SK-N-SH (cell line): ENCODE results near the gene CCL24. TPM values are rescaled to one million over a fixed set of nuclear protein-coding genes. Genes with fewer than 3 reads are reported as not detected.

ENCODE experiments used
- CTCF ChIA-PET: fragments of 300-600, 350-600 bp; formaldehyde crosslinking; extraction: SDS; loops from one replicate; lab custom pipeline; 2021; lab: Yijun Ruan, JAX
- POLR2A ChIA-PET: fragments of 350-600 bp; sonication (Branson Sonifier 250); formaldehyde crosslinking; extraction: SDS; loops from one replicate; lab custom pipeline; 2020; ENCODE audit warnings: antibody characterized with exemption, inconsistent platforms; lab: Yijun Ruan, JAX
- DNase-seq: peaks from one replicate; pipeline ENCODE4 v3.0.0; 2012
- H2AFZ ChIP-seq: fragments of 200-600 bp; sonication (generic); 2 replicates; pipeline ENCODE4 v1.8.1; 2016; ENCODE audit warnings: antibody characterized with exemption, mild to moderate bottlenecking, low read depth
- H3F3A ChIP-seq: fragments of 200-600 bp; sonication (generic); replicated peaks from 2 replicates; pipeline ENCODE3; 2016; ENCODE audit warnings: antibody characterized with exemption, mild to moderate bottlenecking; ENCODE audit not compliant: insufficient read depth
- H3K27ac ChIP-seq, 2 experiments: fragments of 200-500 bp in 1 of 2; fragments of 200-600 bp in 1 of 2; sonication (Bioruptor generic) in 1 of 2; sonication (generic), shearing (Covaris generic) in 1 of 2; 2 replicates each; pipeline versions ENCODE4 v1.5.1 to v1.6.1; 2014 to 2016; ENCODE audit warnings: low read depth in 2 of 2, inconsistent platforms in 1 of 2, low read length in 1 of 2, mild to moderate bottlenecking in 1 of 2, mixed read lengths in 1 of 2
- H3K27me3 ChIP-seq: fragments of 200-600 bp; sonication (generic), shearing (Covaris generic); 2 replicates; pipeline ENCODE4 v1.6.1; 2016; ENCODE audit warnings: mixed run types; ENCODE audit not compliant: insufficient read depth
- H3K36me3 ChIP-seq, 2 experiments: fragments of 200-500 bp in 1 of 2; fragments of 200-600 bp in 1 of 2; sonication (Bioruptor generic) in 1 of 2; sonication (generic) in 1 of 2; replicated peaks in 1 of 2; 2 replicates each; pipeline versions ENCODE3 to v1.5.1; 2014 to 2016; ENCODE audit warnings: low read length in 1 of 2, mild to moderate bottlenecking in 1 of 2; ENCODE audit not compliant: insufficient read depth in 2 of 2, control insufficient read depth in 1 of 2
- H3K4me1 ChIP-seq, 2 experiments: fragments of 200-500 bp in 1 of 2; fragments of 200-600 bp in 1 of 2; sonication (Bioruptor generic) in 1 of 2; sonication (generic), shearing (Covaris generic) in 1 of 2; 2 replicates each; pipeline versions ENCODE4 v1.5.1 to v1.6.1; 2014 to 2016; ENCODE audit warnings: low read depth in 1 of 2, low read length in 1 of 2, mixed run types in 1 of 2; ENCODE audit not compliant: insufficient read depth in 2 of 2, control insufficient read depth in 1 of 2
- H3K4me2 ChIP-seq: fragments of 200-600 bp; sonication (generic), shearing (Covaris generic); 2 replicates; pipeline ENCODE4 v1.6.1; 2017; ENCODE audit warnings: mixed run types
- H3K4me3 ChIP-seq, 2 experiments: fragments of 200-500 bp in 1 of 2; fragments of 200-600 bp in 1 of 2; sonication (Bioruptor generic) in 1 of 2; sonication (generic), shearing (Covaris generic) in 1 of 2; 2 replicates each; pipeline versions ENCODE4 v1.5.1 to v1.8.1; 2014 to 2016; ENCODE audit warnings: low read depth in 2 of 2, inconsistent platforms in 1 of 2, low read length in 1 of 2, mild to moderate bottlenecking in 1 of 2, mixed read lengths in 1 of 2, moderate library complexity in 1 of 2
- H3K79me2 ChIP-seq: fragments of 200-600 bp; sonication (generic); 2 replicates; pipeline ENCODE4 v1.8.1; 2017; ENCODE audit warnings: mild to moderate bottlenecking; ENCODE audit not compliant: insufficient read depth
- H3K9ac ChIP-seq: fragments of 200-600 bp; sonication (generic); 2 replicates; pipeline ENCODE4 v1.6.1; 2017; ENCODE audit warnings: mixed run types
- H3K9me2 ChIP-seq: fragments of 200-600 bp; sonication (generic); 2 replicates; pipeline ENCODE4 v1.6.1; 2017; ENCODE audit warnings: mixed run types
- H3K9me3 ChIP-seq: fragments of 200-600 bp; sonication (generic); 2 replicates; pipeline ENCODE4 v1.6.1; 2017; ENCODE audit warnings: mixed run types, mild to moderate bottlenecking, moderate library complexity
- H4K20me1 ChIP-seq: fragments of 200-600 bp; sonication (generic); 2 replicates; pipeline ENCODE4 v1.6.1; 2017; ENCODE audit warnings: mild to moderate bottlenecking, mixed run types; ENCODE audit not compliant: insufficient read depth
- CHD2 ChIP-seq: fragments of 150-350 bp; IDR thresholded peaks from 2 replicates; pipeline ENCODE4 v1.6.1; 2018; ENCODE audit warnings: low read length; ENCODE audit not compliant: partially characterized antibody
- ELF1 ChIP-seq: IDR thresholded peaks from 2 replicates; pipeline ENCODE4 v1.4.0; 2012
- EZH2phosphoT487 ChIP-seq: fragments of 200-600 bp; sonication (generic); IDR thresholded peaks from 2 replicates; pipeline ENCODE4 v1.6.1; 2017; ENCODE audit warnings: low read depth, mixed run types, mild to moderate bottlenecking, antibody characterized with exemption, moderate library complexity, borderline replicate concordance
- FOSL2 ChIP-seq: IDR thresholded peaks from 2 replicates; pipeline ENCODE4 v1.4.0; 2012; ENCODE audit warnings: low read depth, mild to moderate bottlenecking, moderate library complexity, borderline replicate concordance
- FOXJ3 ChIP-seq: sonication (generic); formaldehyde crosslinking; IDR thresholded peaks from 2 replicates; pipeline ENCODE4 v1.5.1; 2020; ENCODE audit warnings: mild to moderate bottlenecking, missing genetic modification reagents
- FOXM1 ChIP-seq: IDR thresholded peaks from 2 replicates; pipeline ENCODE4 v1.4.0; 2012; ENCODE audit warnings: low read depth, mild to moderate bottlenecking
- GABPA ChIP-seq: IDR thresholded peaks from 2 replicates; pipeline ENCODE4 v1.4.0; 2012; ENCODE audit warnings: low read depth, mild to moderate bottlenecking
- IRF3 ChIP-seq: fragments of 150-350 bp; IDR thresholded peaks from 2 replicates; pipeline ENCODE4 v1.6.1; 2016; ENCODE audit warnings: mild to moderate bottlenecking, low read depth, low read length
- JUND ChIP-seq: IDR thresholded peaks from 2 replicates; pipeline ENCODE4 v1.4.0; 2012
- MAX ChIP-seq: IDR thresholded peaks from 2 replicates; pipeline ENCODE4 v1.4.0; 2012; ENCODE audit warnings: low read depth
- MXI1 ChIP-seq: IDR thresholded peaks from 2 replicates; pipeline ENCODE4 v1.6.1; 2012; ENCODE audit warnings: mild to moderate bottlenecking, low read depth, low read length, improper control_type of control experiment
- NFIC ChIP-seq: IDR thresholded peaks from 2 replicates; pipeline ENCODE4 v1.4.0; 2012; ENCODE audit warnings: borderline replicate concordance
- POLR2AphosphoS5 ChIP-seq: IDR thresholded peaks from 2 replicates; pipeline ENCODE4 v1.6.1; 2012; ENCODE audit warnings: low read depth, low read length
- RAD21 ChIP-seq: IDR thresholded peaks from 2 replicates; pipeline ENCODE4 v1.6.1; 2012; ENCODE audit warnings: mild to moderate bottlenecking, low read length
- RCOR1 ChIP-seq: fragments of 150-350 bp; IDR thresholded peaks from 2 replicates; pipeline ENCODE4 v1.6.1; 2017; ENCODE audit warnings: antibody characterized with exemption, low read length
- REST ChIP-seq: IDR thresholded peaks from 2 replicates; pipeline ENCODE4 v1.6.1; 2012; ENCODE audit warnings: mild to moderate bottlenecking, low read depth, low read length, moderate library complexity
- RFX5 ChIP-seq: IDR thresholded peaks from 2 replicates; pipeline ENCODE4 v1.6.1; 2012; ENCODE audit warnings: mild to moderate bottlenecking, improper control_type of control experiment, low read length
- RXRA ChIP-seq: IDR thresholded peaks from 2 replicates; pipeline ENCODE4 v1.4.0; 2012; ENCODE audit warnings: low read depth, mild to moderate bottlenecking, borderline replicate concordance
- SIN3A ChIP-seq: IDR thresholded peaks from 2 replicates; pipeline ENCODE4 v1.6.1; 2012; ENCODE audit warnings: low read depth, mild to moderate bottlenecking, low read length, moderate library complexity, borderline replicate concordance
- SMC3 ChIP-seq: IDR thresholded peaks from 2 replicates; pipeline ENCODE4 v1.6.1; 2012; ENCODE audit warnings: low read depth, low read length, improper control_type of control experiment
- TCF12 ChIP-seq: IDR thresholded peaks from 2 replicates; pipeline ENCODE4 v1.4.0; 2012
- TEAD4 ChIP-seq: IDR thresholded peaks from 2 replicates; pipeline ENCODE4 v1.4.0; 2012; ENCODE audit warnings: mild to moderate bottlenecking, borderline replicate concordance; ENCODE audit not compliant: insufficient read depth
- USF1 ChIP-seq: IDR thresholded peaks from 2 replicates; pipeline ENCODE4 v1.4.0; 2012; ENCODE audit warnings: low read depth, borderline replicate concordance
- USF2 ChIP-seq: fragments of 150-350 bp; IDR thresholded peaks from 2 replicates; pipeline ENCODE4 v1.6.1; 2017; ENCODE audit warnings: antibody characterized with exemption, low read length, low read depth, borderline replicate concordance
- YY1 ChIP-seq: IDR thresholded peaks from 2 replicates; pipeline ENCODE4 v1.4.0; 2012; ENCODE audit warnings: low read depth, mild to moderate bottlenecking
- ZBTB33 ChIP-seq: IDR thresholded peaks from 2 replicates; pipeline ENCODE4 v1.4.0; 2012; ENCODE audit warnings: low read depth, borderline replicate concordance
- WGBS: methylation state at CpG from one replicate; pipeline ENCODE4 v1.1.6; 2017; ENCODE audit warnings: low lambda C conversion rate; 5-methylcytosine and 5-hydroxymethylcytosine counted together
- polyA plus RNA-seq, 3 experiments: library from polyadenylated mRNA; depleted of rRNA; stranded (reverse); fragments of >200 nt; gene quantifications; 2 replicates each; pipeline ENCODE4 v1.2.3, GENCODE V29; 2012

CCL24 gene
- polyA plus RNA-seq, 1 of the 3 experiments (the other 2 are of a cell fraction): not detected

GRCh38 chr7:75776295-75776971 is 37.2 kb downstream of the CCL24 start:
- H4K20me1 ChIP-seq: no peaks in the 10 kb centered on the region
- H3K9ac ChIP-seq: no peak overlapping the region
- ChIA-PET CTCF (interaction anchor here (1.0 to 2.5 kb wide), 2 partner anchors 14 to 19 kb away, joined by 3 to 10 read pairs; no protein-coding TSS in a partner anchor), POLR2A (no interaction called here)
- H2AFZ ChIP-seq: no peak overlapping the region
- no peaks in the 10 kb centered on the region for H3K9me3 ChIP-seq
- H3K27ac ChIP-seq: no peak overlapping the region
- no peaks in the 10 kb centered on the region for H3K36me3 ChIP-seq
- 55% methylated on average over 12 of the region's 12 CpGs for WGBS
- no peak for DNase-seq
- H3K4me2 ChIP-seq: no peak overlapping the region; the same call in 1 of the 2 replicates
- H3F3A ChIP-seq: peaks cover 4% of the 10 kb centered on the region
- H3K27me3 ChIP-seq: peaks cover 17% of the 10 kb centered on the region; the same call in 1 of the 2 replicates
- no peaks in the 10 kb centered on the region for H3K79me2 ChIP-seq
- no peaks in the 10 kb centered on the region for H3K4me1 ChIP-seq
- H3K4me3 ChIP-seq: no peak overlapping the region
- no peaks in the 10 kb centered on the region for H3K9me2 ChIP-seq
- TF ChIP-seq ELF1: no peak
- TF ChIP-seq TEAD4: no peak
- TF ChIP-seq MAX: peak; percentile 79
- no peak for TF ChIP-seq REST
- TF ChIP-seq CHD2: no peak
- no peak for TF ChIP-seq IRF3
- peak; percentile 31; the same call in 1 of the 2 replicates for TF ChIP-seq NFIC
- TF ChIP-seq RAD21: no peak
- TF ChIP-seq RCOR1: no peak
- TF ChIP-seq SIN3A: no peak
- TF ChIP-seq MXI1: no peak
- TF ChIP-seq SMC3: no peak
- peak; percentile 90 for TF ChIP-seq TCF12
- peak; percentile 26; the same call in 1 of the 2 replicates for TF ChIP-seq POLR2AphosphoS5
- TF ChIP-seq FOXM1: no peak
- peak; percentile 60; the same call in 1 of the 2 replicates for TF ChIP-seq FOSL2
- no peak for TF ChIP-seq FOXJ3 (CRISPR knock-in tag)
- TF ChIP-seq JUND: peak; percentile 74
- no peak for TF ChIP-seq EZH2phosphoT487
- no peak for TF ChIP-seq RXRA
- no peak for TF ChIP-seq RFX5
- TF ChIP-seq YY1: no peak
- TF ChIP-seq USF1: no peak
- no peak for TF ChIP-seq ZBTB33
- no peak for TF ChIP-seq USF2
- no peak for TF ChIP-seq GABPA
